Neural cell (in vitro differentiated cells): ENCODE data around the gene CHURC1. TPM values are rescaled to one million over a fixed set of nuclear protein-coding genes. Genes with fewer than 3 reads are reported as not detected.

Experiments
- H2AFZ ChIP-seq: fragments of 200-600, 300-800 bp; sonication (generic), shearing (Covaris generic); 2 replicates; pipeline ENCODE4 v1.6.0; 2014; ENCODE audit warnings: low read depth, mild to moderate bottlenecking, antibody characterized with exemption, low read length, moderate library complexity
- H3F3A ChIP-seq: fragments of 200-600 bp; shearing (Covaris generic); 2 replicates; pipeline ENCODE4 v1.6.1; 2016; ENCODE audit warnings: mild to moderate bottlenecking, moderate library complexity, mixed read lengths, antibody characterized with exemption, low read length; ENCODE audit not compliant: insufficient read depth, poor library complexity, severe bottlenecking
- H3K27ac ChIP-seq: fragments of 200-600, 300-800 bp; sonication (generic), shearing (Covaris generic); 2 replicates; pipeline ENCODE4 v1.5.1; 2014; ENCODE audit warnings: mild to moderate bottlenecking, low read length, moderate library complexity
- H3K27me3 ChIP-seq: fragments of 300-800, 200-600 bp; sonication (generic), shearing (Covaris generic); 2 replicates; pipeline ENCODE4 v1.6.0; 2014; ENCODE audit warnings: mild to moderate bottlenecking, low read depth, low read length, moderate library complexity; ENCODE audit not compliant: insufficient read depth
- H3K36me3 ChIP-seq: fragments of 300-800, 200-600 bp; sonication (generic), shearing (Covaris generic); 2 replicates; pipeline ENCODE4 v1.5.1; 2014; ENCODE audit warnings: mild to moderate bottlenecking, antibody characterized with exemption, low read length, moderate library complexity; ENCODE audit not compliant: insufficient read depth
- H3K4me2 ChIP-seq: fragments of 300-800, 200-600 bp; sonication (generic), shearing (Covaris generic); 2 replicates; pipeline ENCODE4 v1.6.0; 2014; ENCODE audit warnings: mild to moderate bottlenecking, low read length
- H3K4me3 ChIP-seq: fragments of 300-800, 200-600 bp; sonication (generic), shearing (Covaris generic); 2 replicates; pipeline ENCODE4 v1.5.1; 2014; ENCODE audit warnings: mild to moderate bottlenecking, low read length, moderate library complexity
- H3K79me2 ChIP-seq: fragments of 200-600 bp; shearing (Covaris generic); replicated peaks from 2 replicates; pipeline ENCODE4 v1.6.0; 2014; ENCODE audit warnings: mild to moderate bottlenecking, low read length, moderate library complexity; ENCODE audit not compliant: insufficient read depth
- H3K9ac ChIP-seq: fragments of 300-800, 200-600 bp; sonication (generic), shearing (Covaris generic); 2 replicates; pipeline ENCODE4 v1.6.1; 2016; ENCODE audit warnings: mild to moderate bottlenecking, low read length, mixed read lengths
- H3K9me2 ChIP-seq: fragments of 200-600 bp; shearing (Covaris generic); 2 replicates; pipeline ENCODE4 v1.6.1; 2016; ENCODE audit warnings: mild to moderate bottlenecking, low read length, mixed read lengths; ENCODE audit not compliant: insufficient read depth
- H3K9me3 ChIP-seq: fragments of 200-600, 300-800 bp; sonication (generic), shearing (Covaris generic); 2 replicates; pipeline ENCODE4 v1.6.1; 2016; ENCODE audit warnings: mild to moderate bottlenecking, mixed run types, low read length, moderate library complexity, mixed read lengths
- H4K20me1 ChIP-seq: fragments of 200-600 bp; shearing (Covaris generic); 2 replicates; pipeline ENCODE4 v1.6.1; 2016; ENCODE audit warnings: mild to moderate bottlenecking, mixed run types; ENCODE audit not compliant: insufficient read depth
- CTCF ChIP-seq: fragments of 450-650 bp; IDR thresholded peaks from 2 replicates; pipeline ENCODE4 v1.5.1; 2014; ENCODE audit warnings: antibody characterized with exemption, mild to moderate bottlenecking, moderate library complexity; ENCODE audit not compliant: poor library complexity, severe bottlenecking
- EP300 ChIP-seq: fragments of 450-650 bp; conservative IDR thresholded peaks from 2 replicates; pipeline ENCODE4 v1.6.1; 2014; ENCODE audit warnings: antibody characterized with exemption, mild to moderate bottlenecking, moderate library complexity; ENCODE audit not compliant: poor library complexity, severe bottlenecking
- EZH2 ChIP-seq: fragments of 200-600, 300-800 bp; shearing (Covaris generic), sonication (generic); IDR thresholded peaks from 2 replicates; pipeline ENCODE4 v1.6.1; 2014; ENCODE audit warnings: antibody characterized with exemption, low read length, borderline replicate concordance, mild to moderate bottlenecking; ENCODE audit not compliant: insufficient read depth, poor library complexity, severe bottlenecking
- MXI1 ChIP-seq: fragments of 450-650 bp; conservative IDR thresholded peaks from 2 replicates; pipeline ENCODE4 v1.6.1; 2014; ENCODE audit warnings: antibody characterized with exemption, mild to moderate bottlenecking; ENCODE audit not compliant: poor library complexity, severe bottlenecking
- POLR2AphosphoS5 ChIP-seq: IDR thresholded peaks from 2 replicates; pipeline ENCODE4 v1.6.1; 2012
- RAD21 ChIP-seq: fragments of 450-650 bp; conservative IDR thresholded peaks from 2 replicates; pipeline ENCODE4 v1.6.1; 2014; ENCODE audit warnings: antibody characterized with exemption, mild to moderate bottlenecking, moderate library complexity
- SMC3 ChIP-seq: fragments of 450-650 bp; conservative IDR thresholded peaks from 2 replicates; pipeline ENCODE4 v1.6.1; 2014; ENCODE audit warnings: antibody characterized with exemption, mild to moderate bottlenecking, moderate library complexity; ENCODE audit not compliant: poor library complexity
- TAF1 ChIP-seq: IDR thresholded peaks from 2 replicates; pipeline ENCODE4 v1.6.1; 2012; ENCODE audit warnings: low read depth
- polyA plus RNA-seq: library from polyadenylated mRNA; depleted of rRNA; stranded (reverse); fragments of >200 nt; gene quantifications from 2 replicates; pipeline ENCODE4 v1.2.3, GENCODE V29; 2014
- TF ChIP-seq, protein P1 (sequence below): IDR thresholded peaks from 2 replicates; pipeline ENCODE4 v1.6.1; 2012; ENCODE audit warnings: borderline replicate concordance

The CHURC1 gene
- polyA plus RNA-seq, 1 donor from 2014 or later = 69.5 TPM

- H3K36me3 ChIP-seq = no peaks in the 10 kb centered on the region
- no peak overlapping the region for H3K27ac ChIP-seq
- TF ChIP-seq MXI1 = no peak
- TF ChIP-seq CTCF = no peak
- no peak for TF ChIP-seq RAD21
These were observed 39.4 kb downstream of the CHURC1 start for GRCh38 chr14:64953661-64954060.

GRCh38 chr14:64954491-64955240, 40.4 kb downstream of the CHURC1 start:
- Histone ChIP-seq H3K27me3 (no peaks in the 10 kb centered on the region), H3K9ac (no peak overlapping the region)

More at GRCh38 chr14:64953661-64954060, 39.4 kb downstream of the CHURC1 start:
- Histone ChIP-seq H4K20me1 (no peaks in the 10 kb centered on the region), H3K9ac (no peak overlapping the region), H3F3A (no peaks in the 10 kb centered on the region), H2AFZ (no peak overlapping the region), H3K4me2 (no peak overlapping the region), H3K27me3 (no peaks in the 10 kb centered on the region), H3K9me3 (no peaks in the 10 kb centered on the region), H3K79me2 (no peaks in the 10 kb centered on the region), H3K4me3 (no peak overlapping the region), H3K9me2 (no peaks in the 10 kb centered on the region)

More at GRCh38 chr14:64954491-64955240, 40.4 kb downstream of the CHURC1 start:
- Histone ChIP-seq H3K9me2 (no peaks in the 10 kb centered on the region), H3K27ac (no peak overlapping the region), H3F3A (no peaks in the 10 kb centered on the region), H3K79me2 (no peaks in the 10 kb centered on the region), H3K9me3 (no peaks in the 10 kb centered on the region), H4K20me1 (no peaks in the 10 kb centered on the region), H3K4me2 (no peak overlapping the region), H2AFZ (no peak overlapping the region), H3K4me3 (no peak overlapping the region), H3K36me3 (no peaks in the 10 kb centered on the region)
- TF ChIP-seq MXI1 (no peak), RAD21 (no peak), EZH2 (no peak), POLR2AphosphoS5 (no peak), EP300 (no peak), TAF1 (no peak), CTCF (no peak), SMC3 (no peak)
- TF ChIP-seq, protein P1, sequence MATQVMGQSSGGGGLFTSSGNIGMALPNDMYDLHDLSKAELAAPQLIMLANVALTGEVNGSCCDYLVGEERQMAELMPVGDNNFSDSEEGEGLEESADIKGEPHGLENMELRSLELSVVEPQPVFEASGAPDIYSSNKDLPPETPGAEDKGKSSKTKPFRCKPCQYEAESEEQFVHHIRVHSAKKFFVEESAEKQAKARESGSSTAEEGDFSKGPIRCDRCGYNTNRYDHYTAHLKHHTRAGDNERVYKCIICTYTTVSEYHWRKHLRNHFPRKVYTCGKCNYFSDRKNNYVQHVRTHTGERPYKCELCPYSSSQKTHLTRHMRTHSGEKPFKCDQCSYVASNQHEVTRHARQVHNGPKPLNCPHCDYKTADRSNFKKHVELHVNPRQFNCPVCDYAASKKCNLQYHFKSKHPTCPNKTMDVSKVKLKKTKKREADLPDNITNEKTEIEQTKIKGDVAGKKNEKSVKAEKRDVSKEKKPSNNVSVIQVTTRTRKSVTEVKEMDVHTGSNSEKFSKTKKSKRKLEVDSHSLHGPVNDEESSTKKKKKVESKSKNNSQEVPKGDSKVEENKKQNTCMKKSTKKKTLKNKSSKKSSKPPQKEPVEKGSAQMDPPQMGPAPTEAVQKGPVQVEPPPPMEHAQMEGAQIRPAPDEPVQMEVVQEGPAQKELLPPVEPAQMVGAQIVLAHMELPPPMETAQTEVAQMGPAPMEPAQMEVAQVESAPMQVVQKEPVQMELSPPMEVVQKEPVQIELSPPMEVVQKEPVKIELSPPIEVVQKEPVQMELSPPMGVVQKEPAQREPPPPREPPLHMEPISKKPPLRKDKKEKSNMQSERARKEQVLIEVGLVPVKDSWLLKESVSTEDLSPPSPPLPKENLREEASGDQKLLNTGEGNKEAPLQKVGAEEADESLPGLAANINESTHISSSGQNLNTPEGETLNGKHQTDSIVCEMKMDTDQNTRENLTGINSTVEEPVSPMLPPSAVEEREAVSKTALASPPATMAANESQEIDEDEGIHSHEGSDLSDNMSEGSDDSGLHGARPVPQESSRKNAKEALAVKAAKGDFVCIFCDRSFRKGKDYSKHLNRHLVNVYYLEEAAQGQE = no peak
